Stimulated activated CD4-positive, alpha-beta T cell treated with anti-CD3 and anti-CD28 coated beads, Interleukin-1b, Interleukin-23, amount 100 ng/mL, for 24 hours (primary cell): ENCODE data around the gene IL17REL.

ENCODE experiments used
- DNase-seq, 4 experiments: peaks; one replicate each; pipeline ENCODE4 v3.0.0-alpha.2; 2020; ENCODE audit warnings: low read depth in 4 of 4, low spot score in 1 of 4

IL17REL gene

DNA sequence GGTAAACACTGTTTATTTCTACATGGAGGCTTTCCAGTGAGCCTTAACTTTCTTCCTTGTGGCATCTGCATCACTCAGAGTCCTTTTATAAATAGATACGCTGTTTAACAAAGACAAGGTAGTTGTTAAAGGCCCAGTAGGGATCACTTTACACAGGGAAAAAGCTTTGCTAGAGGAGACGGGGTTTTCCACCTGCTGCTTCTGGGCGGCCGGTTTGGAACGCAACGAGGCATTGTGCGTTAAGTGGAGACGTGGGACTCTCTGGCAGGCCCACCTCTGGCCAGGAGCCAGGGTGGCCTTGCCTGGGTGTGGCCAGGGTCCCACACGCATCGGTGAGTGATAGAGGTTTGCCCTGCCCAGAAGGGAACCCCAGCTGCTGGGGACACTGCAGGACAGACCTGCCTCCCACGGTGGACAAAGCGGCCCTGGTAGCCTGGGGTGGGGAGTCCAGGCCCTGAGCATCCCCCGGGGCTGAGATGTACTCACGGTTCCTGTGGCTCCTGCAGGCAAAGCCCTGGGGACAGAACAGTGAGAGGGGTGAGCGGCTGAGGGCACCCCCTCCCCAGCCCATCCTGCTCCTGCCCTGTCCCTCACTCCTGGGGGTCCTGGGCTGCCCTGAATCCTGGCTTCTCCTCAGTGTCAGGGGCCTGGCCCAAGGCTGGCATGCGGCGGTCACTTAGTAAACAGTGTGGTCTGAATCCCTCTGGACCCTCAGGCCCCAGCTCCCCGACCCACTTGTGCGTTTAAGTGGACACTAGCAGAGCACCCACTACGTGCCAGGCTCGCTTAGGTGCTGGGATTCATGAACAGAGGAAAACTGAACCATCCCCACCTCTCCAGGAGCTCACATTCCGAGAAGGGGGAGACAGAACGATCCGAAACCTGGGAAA is 4.2 kb downstream of the IL17REL start:
- DNase-seq: no peak

DNA sequence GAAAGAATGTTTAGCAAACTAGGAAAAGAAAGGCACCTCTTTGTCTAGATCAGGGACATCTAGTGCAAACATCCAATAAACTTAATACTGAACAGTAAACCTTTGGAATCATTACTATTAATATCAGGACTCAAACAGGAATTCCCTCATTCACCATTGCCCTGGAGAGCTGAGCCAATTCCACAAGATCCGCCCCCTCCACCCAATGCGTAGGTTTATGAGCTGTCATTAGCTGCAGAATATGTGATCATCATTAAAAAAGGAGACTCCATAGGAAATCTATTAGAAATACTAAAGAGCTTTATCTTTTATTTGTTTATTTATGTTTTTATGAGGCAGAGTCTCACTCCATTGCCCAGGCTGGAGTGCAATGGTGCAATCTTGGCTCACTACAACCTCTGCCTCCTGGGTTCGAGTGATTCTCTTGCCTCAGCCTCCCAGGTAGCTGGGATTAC is 5.5 kb downstream of the IL17REL start:
- no peak for DNase-seq

DNA sequence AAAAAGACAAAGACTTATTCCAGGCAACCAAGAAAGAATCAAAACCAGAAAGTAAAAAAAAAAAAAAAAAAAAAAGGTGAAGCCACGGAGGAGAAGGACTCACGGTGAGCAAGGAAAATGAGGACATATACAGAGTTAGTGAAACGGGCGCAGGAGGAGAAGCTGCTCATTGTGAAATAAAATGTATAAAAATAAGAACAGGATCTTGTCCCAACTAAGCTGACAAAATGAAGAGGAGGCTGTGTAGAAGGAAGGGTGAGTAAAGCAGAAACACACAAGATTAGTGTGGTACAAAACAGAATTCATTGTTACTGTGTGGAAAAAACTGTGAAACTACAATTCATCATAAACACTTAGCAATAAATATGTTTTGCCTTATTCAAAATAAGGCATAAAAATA is 7.6 kb downstream of the IL17REL start:
- DNase-seq: no peak

DNA sequence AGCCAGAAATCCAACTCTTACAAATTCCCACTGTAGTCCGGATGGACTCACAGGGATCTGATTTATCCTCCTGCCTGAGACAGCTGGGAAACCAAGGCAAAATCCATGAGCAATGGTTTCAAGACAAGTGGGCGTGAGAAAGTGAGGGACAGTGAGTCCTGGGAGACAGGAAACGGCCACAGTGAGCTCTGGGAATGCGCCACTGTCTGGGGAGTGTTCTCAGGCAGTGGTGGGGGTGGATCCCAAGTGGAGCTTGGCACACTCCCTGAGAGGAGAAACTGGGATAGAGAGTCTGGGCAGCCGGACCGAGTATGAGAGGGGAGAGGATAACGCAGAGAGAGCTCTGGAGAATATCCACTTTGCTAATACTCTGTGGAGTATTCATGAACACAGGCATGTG is 9.8 kb downstream of the IL17REL start:
- DNase-seq: no peak

DNA sequence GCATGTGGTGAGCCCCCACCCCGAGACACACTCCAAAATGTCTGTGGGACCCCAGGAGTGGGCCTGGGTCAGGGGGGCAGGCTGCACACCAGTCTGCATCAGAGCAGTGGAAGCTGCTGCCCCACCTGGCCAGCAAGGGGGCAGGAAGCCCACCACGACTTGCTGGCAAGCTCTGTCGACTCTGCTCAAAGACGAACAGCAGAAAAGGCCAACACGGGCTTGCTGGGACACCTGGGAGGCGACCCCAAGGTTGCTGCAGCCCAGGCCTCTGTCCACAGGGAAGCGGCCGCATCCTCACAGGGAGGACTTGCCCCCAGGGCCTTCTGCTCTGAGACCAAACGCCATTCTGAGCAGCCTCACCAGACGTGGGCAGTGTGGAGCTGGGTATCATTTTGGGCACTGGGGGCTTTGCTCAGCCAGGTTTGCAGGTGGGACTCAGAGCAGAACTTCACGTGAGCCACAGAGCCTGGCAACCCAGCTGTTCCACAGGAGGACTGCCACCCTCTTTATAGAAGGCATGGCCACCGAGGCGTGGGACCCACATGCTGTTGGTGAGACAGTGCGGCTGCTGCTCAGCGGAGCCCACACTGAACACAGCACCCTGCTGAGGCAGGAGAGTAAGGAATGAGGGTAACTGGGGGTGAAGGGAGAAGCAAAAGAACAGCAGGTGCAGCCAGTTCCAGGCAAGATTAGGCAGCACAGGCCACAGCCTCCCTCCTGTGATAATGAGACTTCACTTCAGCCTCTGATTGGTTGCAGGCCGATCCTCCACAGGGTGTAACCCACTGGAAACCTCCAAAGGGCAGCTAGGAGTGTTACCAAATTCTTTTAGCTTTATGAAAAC is 11.0 kb downstream of the IL17REL start:
- no peak for DNase-seq

DNA sequence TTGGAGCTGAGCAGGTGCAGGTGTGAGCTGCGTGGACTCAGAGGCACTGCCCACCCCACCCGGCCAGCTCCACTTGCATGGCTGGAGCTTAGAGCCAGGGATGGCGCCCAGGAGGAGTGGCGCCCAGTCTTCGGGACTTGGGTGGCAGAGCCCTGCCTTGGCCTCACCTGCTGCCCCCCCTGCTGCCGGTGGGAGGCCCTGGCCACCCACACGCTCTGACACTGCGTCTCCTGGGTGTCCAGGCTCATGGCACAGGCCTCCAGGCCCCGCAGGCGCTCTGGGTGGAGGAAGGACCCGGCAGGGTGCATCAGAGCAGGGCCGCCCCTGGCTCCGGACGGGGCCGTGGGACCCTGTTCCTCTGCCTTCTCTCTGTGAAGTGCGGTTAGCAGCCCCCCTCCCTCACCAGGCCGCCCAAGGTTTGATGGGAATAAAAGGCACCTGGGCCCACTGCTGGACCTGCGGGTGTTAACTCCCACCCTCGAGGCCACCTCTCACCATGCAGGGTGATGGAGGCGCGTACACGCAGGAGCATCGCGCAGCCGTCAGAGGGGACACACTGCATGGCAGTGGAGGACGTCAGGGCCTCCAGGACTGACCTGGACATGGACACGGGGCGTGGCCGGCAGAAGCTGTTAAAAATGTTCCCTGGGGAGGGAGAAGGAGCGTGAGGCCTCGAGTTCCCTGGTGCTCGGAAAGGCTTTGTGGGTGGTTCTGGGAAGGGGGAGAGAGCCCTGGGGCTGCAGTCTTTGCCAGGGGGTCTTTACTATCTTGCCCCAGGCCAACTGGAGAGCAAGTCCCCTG is 11.8 kb downstream of the IL17REL start:
- DNase-seq: no peak

DNA sequence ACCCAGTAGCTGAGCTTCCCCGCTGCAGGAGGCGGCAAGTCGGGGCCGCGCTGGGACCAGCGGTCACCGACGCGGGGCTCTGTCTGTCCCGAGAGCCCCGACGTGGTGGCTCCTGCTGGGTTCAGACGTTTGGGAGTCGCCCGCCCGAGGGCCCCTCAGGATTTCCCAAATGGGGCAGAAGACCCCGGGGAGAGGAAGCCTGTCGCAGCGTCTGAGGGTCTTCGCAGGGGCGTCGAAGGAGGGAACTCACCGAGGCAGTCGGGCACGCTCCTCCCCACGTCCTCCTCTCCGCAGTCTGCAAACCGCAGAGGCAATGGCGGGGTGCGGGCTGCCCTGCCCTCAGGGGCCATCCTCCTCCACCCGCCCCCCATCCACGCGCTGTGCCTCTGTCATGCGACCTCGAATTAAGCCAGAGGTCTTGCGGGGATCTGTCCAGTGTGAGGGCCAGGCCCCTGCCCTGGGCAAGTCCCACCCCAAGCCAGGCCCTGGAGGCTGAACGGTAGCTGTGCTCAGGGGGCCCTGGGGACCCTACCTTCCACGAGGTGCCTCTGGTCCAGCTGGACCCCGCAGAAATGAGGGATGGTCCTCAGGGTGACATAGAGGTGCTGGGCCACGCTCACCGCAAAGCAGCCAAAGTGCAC is 12.5 kb downstream of the IL17REL start:
- DNase-seq: no peak

DNA sequence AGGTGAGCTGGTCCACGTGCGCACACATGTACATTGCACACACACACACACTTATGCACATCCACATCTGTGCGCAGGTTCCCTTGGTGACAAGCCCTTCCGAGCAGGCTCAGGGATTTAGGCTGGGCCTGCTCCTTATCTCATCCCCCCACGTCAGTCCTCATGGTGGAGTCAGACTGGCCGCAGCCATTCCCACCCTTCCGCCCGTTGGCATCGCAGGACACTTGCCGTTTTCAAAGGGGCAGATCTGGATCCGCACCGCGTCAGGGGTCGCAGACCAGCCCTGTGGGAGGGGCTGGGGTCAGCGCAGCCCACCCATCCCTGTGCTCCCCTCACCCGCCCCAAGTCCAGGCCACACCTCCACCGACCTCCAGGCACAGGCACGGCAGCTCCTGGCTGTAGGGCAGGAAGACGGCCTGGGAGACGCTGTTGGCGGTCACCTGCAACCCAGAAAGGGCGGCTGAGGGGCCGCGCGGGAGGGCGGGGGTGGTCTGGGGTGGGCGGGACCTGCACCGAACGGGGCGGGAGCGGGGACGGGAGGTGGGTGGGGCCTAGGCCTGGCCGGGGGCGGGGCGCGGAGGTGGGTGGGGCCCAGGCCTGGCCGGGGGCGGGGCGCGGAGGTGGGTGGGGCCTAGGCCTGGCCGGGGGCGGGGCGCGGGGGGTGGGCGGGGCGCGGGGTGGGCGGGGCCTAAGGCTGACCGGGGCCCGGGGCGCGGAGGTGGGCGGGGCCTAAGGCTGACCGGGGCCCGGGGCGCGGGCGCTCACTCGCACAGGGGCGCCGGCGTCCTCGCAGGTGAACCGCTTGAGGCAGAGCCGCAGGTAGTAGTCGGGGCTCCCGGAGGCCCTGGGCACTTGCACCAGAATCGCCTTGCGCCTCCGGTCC is 13.3 kb downstream of the IL17REL start:
- DNase-seq: no peak

DNA sequence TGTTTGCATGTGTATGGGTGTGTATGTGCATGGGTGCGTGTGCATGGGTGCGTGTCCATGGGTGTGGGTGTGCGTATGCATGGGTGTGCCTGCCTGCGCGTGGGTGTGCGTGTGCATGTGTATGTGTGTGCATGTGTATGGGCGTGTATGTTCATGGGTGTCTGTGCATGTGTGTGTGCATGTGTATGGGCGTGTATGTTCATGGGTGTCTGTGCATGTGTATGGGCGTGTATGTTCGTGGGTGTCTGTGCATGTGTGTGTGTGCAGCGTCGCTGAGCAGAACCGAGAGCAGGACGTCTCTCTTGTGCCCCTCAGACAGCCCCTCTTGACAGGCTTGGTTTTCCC is 13.9 kb downstream of the IL17REL start:
- DNase-seq: no peak

DNA sequence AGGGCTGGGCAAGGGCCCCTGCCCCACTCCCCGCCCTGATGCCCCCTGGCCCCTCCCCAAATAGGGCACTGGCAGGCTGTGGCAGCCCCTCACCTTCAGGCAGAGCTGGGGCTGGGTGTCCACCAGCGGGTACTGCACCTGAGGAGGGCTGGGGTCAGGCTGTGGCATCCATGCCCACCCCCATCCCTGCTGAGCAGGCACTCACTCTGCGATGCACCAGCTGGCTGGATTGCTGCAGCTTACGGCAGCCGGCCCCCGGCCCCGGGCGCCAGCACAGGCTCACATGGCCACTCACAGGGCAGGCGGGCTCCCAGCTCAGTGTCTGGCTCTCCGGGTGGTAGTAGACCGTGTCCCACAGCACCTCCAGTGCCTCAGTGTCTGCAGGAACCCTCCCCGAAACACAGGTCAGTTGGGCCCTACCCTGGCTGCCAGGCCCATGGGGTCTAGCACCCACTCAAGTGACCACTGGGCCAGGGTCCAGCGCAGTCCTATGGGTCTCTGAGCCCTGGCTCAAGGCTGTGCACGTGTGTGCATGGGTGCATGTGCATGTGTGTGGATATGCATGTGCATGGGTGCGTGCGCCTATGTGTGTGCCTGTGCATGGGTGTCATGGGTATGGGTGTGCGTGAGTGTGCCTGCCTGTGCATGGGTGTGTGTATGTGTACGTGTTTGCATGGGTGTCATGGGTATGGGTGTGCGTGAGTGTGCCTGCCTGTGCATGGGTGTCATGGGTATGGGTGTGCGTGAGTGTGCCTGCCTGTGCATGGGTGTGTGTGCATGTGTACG is 14.4 kb downstream of the IL17REL start:
- no peak for DNase-seq

DNA sequence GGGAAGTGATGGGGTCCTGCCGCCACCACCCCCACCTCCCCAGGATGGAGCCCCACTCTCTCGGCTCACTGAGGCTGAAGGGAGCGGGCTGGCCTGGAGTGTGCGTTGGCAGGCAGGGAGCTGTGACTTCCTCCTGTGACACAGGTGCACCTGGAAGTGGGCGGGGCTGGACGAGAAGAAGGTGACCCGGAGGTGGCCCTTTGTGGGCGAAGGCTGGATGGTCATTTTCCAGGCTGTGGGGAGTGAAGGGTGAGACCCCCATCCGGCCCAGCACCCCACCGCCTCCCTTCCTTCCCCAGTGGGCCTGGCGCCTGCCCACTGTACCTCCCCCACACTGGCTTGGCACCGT is 15.3 kb downstream of the IL17REL start:
- DNase-seq: no peak

DNA sequence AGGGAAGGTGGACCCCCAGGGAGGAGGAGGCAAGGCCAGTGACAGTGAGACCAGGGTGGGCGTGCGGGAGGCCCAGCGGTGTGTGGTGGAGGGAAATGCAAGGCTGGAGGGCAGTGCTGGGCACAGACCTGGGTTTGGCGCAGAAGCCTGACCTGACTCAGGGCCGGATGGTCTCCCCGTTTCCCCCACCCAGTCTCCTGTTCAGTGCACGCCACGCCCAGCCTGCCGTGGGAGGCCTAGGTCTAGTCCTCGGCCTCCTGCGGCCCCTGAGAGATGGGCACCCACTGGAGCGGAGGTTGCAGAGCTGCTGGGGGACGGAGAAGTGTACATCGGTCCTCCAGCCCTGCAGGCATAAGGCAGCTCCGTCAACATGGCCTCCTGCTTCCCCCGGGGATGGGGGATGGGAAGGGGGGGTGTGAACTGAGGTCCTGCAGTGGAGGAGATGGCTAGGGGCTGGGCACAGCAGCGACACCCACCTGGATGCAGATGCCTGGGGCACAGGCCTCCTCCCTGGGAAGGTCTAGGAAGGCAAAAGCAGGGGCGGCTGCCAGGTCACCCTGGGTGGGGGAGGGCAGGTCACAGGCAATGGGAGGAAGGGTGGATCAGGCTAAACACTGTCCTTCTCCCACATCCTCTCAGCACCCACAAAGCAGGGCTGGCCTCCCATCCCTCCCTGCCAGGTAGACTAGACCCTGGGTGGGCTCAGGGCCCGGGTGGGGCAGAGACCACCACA is 15.9 kb downstream of the IL17REL start:
- no peak for DNase-seq

DNA sequence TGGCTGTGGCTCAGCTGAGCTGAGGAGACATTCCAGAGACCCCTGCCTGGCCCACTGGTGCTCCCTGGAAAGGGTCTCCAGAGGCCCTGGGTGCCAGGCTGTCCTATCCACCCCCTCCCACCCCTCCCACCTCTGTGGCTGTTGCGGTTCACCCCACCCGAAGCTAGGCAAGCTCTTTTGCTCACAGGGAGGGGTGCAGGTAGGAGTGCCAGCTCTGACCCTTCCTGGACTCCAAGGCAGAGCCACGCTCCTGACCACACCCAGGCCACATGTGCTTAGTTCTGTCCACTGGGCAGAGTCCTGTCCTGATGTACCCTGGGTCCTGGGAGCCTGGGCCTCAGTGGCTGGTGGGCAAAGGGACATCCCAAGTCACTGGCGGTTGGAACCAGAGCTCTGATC is 16.4 kb downstream of the IL17REL start:
- DNase-seq: no peak

DNA sequence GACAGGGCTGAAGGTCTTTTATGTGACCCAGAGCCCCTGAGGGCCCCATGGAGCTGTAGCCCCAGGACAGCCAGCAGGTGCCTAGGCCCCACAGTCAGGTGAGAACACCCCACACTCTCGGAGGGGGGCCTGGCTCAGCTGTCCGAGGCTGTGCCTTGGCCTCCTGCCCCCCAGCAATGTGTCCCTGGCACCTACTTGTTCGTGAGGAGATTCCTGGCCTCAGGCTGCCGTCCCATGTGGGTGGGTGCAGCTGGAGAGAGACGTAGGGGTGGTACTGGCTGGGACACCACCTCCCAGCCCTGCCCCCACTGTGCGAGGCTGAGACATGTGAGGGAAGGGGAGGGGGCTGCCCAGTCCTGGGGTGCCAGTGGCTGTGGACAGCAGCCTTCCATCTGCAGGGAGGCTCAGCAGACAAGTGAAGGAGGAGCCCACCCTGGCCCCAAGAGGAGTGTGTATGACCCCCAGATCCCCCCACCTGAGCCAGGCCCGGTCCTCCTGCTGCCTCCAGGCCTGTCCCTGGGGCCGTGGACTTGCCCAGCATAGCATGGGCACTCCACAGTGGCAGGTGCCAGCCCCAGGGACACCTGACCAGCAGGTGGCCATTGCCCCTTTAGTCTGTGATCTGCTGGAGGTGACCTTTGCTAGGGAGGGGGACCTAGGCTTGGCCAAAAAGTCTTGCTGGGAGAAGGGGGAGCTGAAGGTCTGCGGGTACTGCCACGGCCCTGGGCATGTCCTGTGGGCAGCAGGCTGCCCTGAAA is 17.0 kb downstream of the IL17REL start:
- no peak for DNase-seq

DNA sequence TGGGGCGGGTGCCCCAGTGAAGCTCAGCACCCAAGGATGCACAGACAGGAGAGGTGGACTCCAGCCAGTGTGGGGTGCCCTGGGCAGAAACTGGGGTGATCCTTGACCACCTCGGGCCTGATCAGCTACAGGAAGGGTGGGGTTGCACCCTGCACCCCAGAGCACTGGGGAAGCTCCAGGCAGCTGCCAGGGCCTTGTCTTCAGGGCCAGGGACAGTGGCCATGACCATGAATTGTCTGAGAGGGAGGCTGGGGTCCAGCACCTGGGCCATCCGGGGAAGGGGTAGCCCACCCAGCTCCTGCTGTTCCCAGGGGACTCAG is 17.6 kb downstream of the IL17REL start:
- no peak for DNase-seq

DNA sequence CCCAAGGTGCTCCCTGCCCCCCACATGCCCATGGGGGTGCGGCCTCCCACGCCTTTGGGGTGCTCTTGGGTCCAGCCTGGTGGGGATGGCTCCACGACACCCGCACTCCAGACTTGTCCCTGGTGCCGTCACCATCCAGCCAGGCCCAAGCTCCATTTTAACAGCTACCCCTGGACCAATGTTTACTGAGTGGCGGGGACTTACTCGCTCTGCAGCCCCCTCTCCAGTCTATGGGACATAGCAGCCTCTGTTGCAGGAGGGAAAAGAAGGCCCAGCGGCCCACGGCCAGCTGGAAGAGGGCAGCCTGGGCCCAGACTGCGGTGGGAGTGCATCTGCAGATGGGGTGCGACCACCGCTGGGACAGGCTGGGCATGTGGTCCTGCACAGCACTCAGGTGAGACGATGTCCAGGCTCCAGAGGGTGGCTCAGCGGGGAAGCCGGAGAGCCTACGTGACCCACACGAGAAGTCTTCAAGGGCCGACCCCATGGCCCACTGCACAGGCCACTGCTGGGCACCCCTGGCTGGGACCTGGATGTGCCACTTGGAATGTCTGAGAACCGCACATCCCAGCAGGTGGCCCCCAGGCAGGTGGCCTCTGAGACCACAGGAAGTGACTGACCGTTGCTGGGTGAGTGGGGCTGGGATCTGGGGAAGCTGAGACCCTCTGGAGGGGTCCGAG is 18.1 kb downstream of the IL17REL start:
- DNase-seq: no peak

DNA sequence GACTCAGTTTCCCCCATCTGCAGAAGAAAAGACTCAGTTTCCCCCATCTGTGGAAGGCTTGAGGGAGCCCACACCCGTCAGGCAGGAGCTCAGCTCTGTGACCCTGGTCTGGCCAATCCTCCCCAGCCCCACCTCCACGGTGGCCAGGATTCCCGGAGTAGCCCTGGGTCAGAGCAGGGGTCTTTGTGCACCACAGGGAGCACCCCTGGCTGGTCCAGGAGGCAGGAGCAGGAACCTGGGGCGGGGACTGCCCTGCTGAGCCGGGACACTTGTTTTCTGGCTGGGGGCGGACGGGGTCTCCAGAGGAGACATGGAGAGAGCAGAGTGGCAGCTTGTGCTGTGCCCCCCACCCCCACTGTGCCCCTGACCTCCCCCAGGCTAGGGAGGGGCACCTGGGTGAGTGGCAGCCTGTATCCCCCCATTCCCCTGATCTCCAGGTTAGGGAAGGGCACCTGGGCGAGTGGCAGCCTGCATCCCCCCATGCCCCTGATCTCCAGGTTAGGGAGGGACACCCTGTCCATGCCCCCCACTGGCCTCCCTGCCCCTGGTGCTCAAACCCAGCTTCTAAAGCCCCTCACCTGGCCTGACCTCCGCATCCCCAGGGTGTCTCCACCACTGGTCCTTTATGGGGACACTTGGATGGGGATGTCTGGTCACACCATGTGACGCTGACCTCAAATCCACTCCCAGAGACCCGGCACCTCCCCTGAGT is 18.8 kb downstream of the IL17REL start:
- no peak for DNase-seq
